Measurements from ENCODE around the gene KIAA1671. TPM values are rescaled to one million over a fixed set of nuclear protein-coding genes. Genes with fewer than 3 reads are reported as not detected.

The KIAA1671 gene
- polyA plus RNA-seq, 1 donor (not counting 4 experiments of a cell fraction or from before 2014, with no cell fraction given): 17.4 TPM

DNA sequence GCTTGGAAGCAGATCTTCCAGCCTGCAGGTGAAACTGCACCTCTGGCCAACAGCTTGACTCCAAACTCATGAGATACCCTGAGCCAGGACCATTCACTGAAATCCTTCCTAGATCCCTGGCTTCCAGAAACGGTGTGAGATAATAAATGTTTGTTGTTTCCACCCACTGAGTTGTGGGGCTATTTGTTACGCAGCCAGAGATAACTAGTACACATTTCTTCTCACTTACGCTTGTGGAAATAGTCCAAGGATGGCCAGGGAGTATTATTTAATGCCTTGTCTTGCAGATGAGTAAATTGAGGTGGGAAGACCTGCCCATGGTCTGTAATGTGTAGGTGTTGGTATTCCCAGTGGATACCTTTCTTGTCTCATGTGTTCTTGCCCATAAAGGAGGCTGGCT, 171.2 kb downstream of the KIAA1671 start:
- H3K79me2 ChIP-seq (ENCODE audit: control insufficient read depth, insufficient read depth, low read length): no peaks in the 10 kb centered on the region
- H3K36me3 ChIP-seq (ENCODE audit: control insufficient read depth in 2 of 2, extremely low read depth in 1 of 2, insufficient read depth in 2 of 2, low read length in 2 of 2): peaks cover 5 to 6% of the 10 kb centered on the region in 2 experiments
- FAIRE-seq (no peak), DNase-seq (ENCODE audit: low read depth, low spot score) (no peak)
- H2AFZ ChIP-seq (ENCODE audit: control insufficient read depth, low read length): no peak overlapping the region
- no peak for TF ChIP-seq EZH2 (IDR thresholded peaks at IDR 0.05; ENCODE audit: low read length)
- TF ChIP-seq, protein P1, sequence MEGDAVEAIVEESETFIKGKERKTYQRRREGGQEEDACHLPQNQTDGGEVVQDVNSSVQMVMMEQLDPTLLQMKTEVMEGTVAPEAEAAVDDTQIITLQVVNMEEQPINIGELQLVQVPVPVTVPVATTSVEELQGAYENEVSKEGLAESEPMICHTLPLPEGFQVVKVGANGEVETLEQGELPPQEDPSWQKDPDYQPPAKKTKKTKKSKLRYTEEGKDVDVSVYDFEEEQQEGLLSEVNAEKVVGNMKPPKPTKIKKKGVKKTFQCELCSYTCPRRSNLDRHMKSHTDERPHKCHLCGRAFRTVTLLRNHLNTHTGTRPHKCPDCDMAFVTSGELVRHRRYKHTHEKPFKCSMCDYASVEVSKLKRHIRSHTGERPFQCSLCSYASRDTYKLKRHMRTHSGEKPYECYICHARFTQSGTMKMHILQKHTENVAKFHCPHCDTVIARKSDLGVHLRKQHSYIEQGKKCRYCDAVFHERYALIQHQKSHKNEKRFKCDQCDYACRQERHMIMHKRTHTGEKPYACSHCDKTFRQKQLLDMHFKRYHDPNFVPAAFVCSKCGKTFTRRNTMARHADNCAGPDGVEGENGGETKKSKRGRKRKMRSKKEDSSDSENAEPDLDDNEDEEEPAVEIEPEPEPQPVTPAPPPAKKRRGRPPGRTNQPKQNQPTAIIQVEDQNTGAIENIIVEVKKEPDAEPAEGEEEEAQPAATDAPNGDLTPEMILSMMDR (optimal IDR thresholded peaks at IDR 0.05 in 1 of 3, IDR thresholded peaks at IDR 0.05 in 1 of 3, conservative IDR thresholded peaks at IDR 0.05 in 1 of 3; ENCODE audit: extremely low read depth in 1 of 3, insufficient read depth in 2 of 3, low read length in 3 of 3): no peak
- dilution Hi-C loops (cut with MboI; ENCODE audit: extremely low pct_ligation_motif_present, low sequenced_read_pairs): no loop called here
- H3K9ac ChIP-seq (ENCODE audit: control insufficient read depth, extremely low read depth, insufficient read depth, low read length): no peak overlapping the region
- no peaks in the 10 kb centered on the region for H3K27me3 ChIP-seq (ENCODE audit: control insufficient read depth, extremely low read depth, insufficient read depth, low read length)
- no peak overlapping the region for H3K4me3 ChIP-seq (ENCODE audit: control insufficient read depth in 2 of 3, extremely low read depth in 1 of 3, insufficient read depth in 2 of 3, low read depth in 1 of 3, low read length in 3 of 3)
- H3K4me2 ChIP-seq (ENCODE audit: control insufficient read depth, extremely low read depth, insufficient read depth, low read depth, low read length): no peak overlapping the region
- no peaks in the 10 kb centered on the region for H3K9me1 ChIP-seq (ENCODE audit: control insufficient read depth, extremely low read depth, insufficient read depth, low read length)
- H4K20me1 ChIP-seq (ENCODE audit: control insufficient read depth, extremely low read depth, insufficient read depth, low read length): peaks cover 6% of the 10 kb centered on the region
- peaks cover 8% of the 10 kb centered on the region for H3K4me1 ChIP-seq (ENCODE audit: control insufficient read depth, extremely low read depth, insufficient read depth, low read length)
- no peak overlapping the region for H3K27ac ChIP-seq (ENCODE audit: control insufficient read depth, insufficient read depth, low read length)
- no peaks in the 10 kb centered on the region for H3K9me3 ChIP-seq (ENCODE audit: control insufficient read depth, low read depth, low read length)

DNA sequence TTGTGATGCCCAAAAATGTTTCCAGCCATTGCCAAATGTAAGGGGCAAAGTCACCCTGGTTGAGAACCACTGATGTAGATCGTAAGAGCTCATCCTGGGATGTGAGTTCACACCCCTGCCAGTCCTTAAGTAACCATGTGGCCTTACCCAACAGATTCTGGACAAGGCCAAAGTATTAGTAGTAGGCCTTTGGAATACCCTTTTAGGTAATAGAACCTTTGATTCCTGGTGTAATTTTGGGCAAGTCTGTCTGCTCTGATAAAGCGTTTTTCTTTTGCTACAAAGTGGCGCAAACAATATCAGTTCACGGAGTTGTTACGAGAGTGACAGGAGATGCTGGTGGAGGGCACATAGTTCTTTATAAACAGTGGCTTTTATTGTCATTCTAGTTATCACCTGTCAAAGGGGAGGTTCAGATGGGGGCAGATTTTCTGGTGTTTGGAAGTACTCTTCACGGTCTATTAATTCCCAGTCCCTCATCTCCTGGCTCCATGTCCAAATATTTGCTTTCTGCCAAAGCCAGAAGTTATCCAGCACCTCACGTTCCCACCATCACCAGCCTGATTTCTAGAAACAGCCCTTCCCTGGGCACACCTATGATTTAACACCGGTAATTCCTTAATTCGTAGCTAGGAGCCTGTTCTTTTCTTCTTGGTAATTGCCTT, 173.3 kb downstream of the KIAA1671 start:
- FAIRE-seq (no peak), DNase-seq (ENCODE audit: low read depth, low spot score) (no peak)
- H3K4me2 ChIP-seq (ENCODE audit: control insufficient read depth, extremely low read depth, insufficient read depth, low read depth, low read length): no peak overlapping the region
- H3K36me3 ChIP-seq (ENCODE audit: control insufficient read depth in 2 of 2, extremely low read depth in 1 of 2, insufficient read depth in 2 of 2, low read length in 2 of 2): peaks cover 3 to 6% of the 10 kb centered on the region in 2 experiments
- H3K27me3 ChIP-seq (ENCODE audit: control insufficient read depth, extremely low read depth, insufficient read depth, low read length): no peaks in the 10 kb centered on the region
- H3K9me3 ChIP-seq (ENCODE audit: control insufficient read depth, low read depth, low read length): no peaks in the 10 kb centered on the region
- H4K20me1 ChIP-seq (ENCODE audit: control insufficient read depth, extremely low read depth, insufficient read depth, low read length): peaks cover 6% of the 10 kb centered on the region
- no peaks in the 10 kb centered on the region for H3K9me1 ChIP-seq (ENCODE audit: control insufficient read depth, extremely low read depth, insufficient read depth, low read length)
- H3K4me1 ChIP-seq (ENCODE audit: control insufficient read depth, extremely low read depth, insufficient read depth, low read length): no peaks in the 10 kb centered on the region
- H3K9ac ChIP-seq (ENCODE audit: control insufficient read depth, extremely low read depth, insufficient read depth, low read length): no peak overlapping the region
- dilution Hi-C loops (cut with MboI; ENCODE audit: extremely low pct_ligation_motif_present, low sequenced_read_pairs): no loop called here
- H3K4me3 ChIP-seq (ENCODE audit: control insufficient read depth in 2 of 3, extremely low read depth in 1 of 3, insufficient read depth in 2 of 3, low read depth in 1 of 3, low read length in 3 of 3): no peak overlapping the region
- H2AFZ ChIP-seq (ENCODE audit: control insufficient read depth, low read length): no peak overlapping the region
- H3K79me2 ChIP-seq (ENCODE audit: control insufficient read depth, insufficient read depth, low read length): no peaks in the 10 kb centered on the region
- no peak overlapping the region for H3K27ac ChIP-seq (ENCODE audit: control insufficient read depth, insufficient read depth, low read length)
- no peak for TF ChIP-seq EZH2 (IDR thresholded peaks at IDR 0.05; ENCODE audit: low read length)
- TF ChIP-seq, protein P1 (optimal IDR thresholded peaks at IDR 0.05 in 1 of 3, IDR thresholded peaks at IDR 0.05 in 1 of 3, conservative IDR thresholded peaks at IDR 0.05 in 1 of 3; ENCODE audit: extremely low read depth in 1 of 3, insufficient read depth in 2 of 3, low read length in 3 of 3): no peak

Measured in keratinocyte (primary cell).